ENCODE measurements around the gene SLC35F5. TPM values are rescaled to one million over a fixed set of nuclear protein-coding genes. Genes with fewer than 3 reads are reported as not detected.

Gene SLC35F5
- total and polyA plus RNA-seq, 2 of the 13 experiments (the other 11 are each of a cell fraction or from before 2014, with no cell fraction given) = 139 to 174 TPM

DNA sequence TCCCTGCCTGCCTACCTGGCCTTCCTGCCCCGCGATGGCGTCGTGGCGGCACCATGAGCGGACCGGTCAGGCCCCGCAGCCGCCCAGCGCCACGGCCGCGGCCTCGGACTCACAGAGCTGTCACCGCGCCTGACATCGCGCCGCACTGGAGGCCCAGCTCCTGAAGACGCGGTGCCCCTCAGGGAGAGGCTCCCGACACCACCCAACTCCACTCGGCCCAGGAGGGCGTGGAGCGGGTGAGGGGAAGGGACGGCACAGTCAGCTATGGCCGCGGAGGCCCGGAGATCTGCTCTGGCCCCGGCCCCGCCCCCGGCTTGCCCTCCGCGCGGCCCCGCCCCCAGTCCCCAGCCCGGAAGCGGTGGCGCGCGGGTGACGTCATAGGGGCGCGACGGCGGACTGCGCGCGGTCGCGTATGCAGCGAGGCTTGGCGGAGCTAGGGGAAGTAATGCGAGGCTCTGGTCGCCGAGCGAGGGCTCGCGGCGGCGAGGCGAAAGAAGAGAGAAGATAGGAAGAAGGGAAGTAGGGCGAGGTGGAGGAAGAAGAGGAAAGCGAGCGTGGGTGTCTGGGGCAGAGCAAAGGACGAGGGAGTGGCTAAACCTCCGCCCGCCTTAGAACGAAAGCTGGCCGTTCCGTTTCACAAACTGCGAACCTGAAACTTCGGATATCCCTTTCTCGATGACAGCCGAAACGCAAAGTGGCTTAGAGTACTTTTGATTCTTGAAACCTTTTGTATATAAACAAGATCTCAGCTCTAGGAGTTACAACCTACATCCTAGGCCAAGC lies at the start of gene SLC35F5 (continued):
- TF ChIP-seq, protein P1, sequence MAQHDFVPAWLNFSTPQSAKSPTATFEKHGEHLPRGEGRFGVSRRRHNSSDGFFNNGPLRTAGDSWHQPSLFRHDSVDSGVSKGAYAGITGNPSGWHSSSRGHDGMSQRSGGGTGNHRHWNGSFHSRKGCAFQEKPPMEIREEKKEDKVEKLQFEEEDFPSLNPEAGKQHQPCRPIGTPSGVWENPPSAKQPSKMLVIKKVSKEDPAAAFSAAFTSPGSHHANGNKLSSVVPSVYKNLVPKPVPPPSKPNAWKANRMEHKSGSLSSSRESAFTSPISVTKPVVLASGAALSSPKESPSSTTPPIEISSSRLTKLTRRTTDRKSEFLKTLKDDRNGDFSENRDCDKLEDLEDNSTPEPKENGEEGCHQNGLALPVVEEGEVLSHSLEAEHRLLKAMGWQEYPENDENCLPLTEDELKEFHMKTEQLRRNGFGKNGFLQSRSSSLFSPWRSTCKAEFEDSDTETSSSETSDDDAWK (CRISPR knock-in tag; IDR thresholded peaks at IDR 0.05) = no peak
- TF ChIP-seq THAP11 (CRISPR knock-in tag; IDR thresholded peaks at IDR 0.05) (peak; percentile 93), SMYD3 (CRISPR knock-in tag; IDR thresholded peaks at IDR 0.05) (no peak), ZNF224 (CRISPR knock-in tag; IDR thresholded peaks at IDR 0.05) (peak; percentile 84), MEF2D (CRISPR knock-in tag; IDR thresholded peaks at IDR 0.05) (peak; percentile 77), ZNF205 (CRISPR knock-in tag; IDR thresholded peaks at IDR 0.05) (peak; percentile 94), SP4 (CRISPR knock-in tag; IDR thresholded peaks at IDR 0.05) (peak; percentile 85; the same call in 1 of the 2 replicates), ZNF326 (CRISPR knock-in tag; IDR thresholded peaks at IDR 0.05; ENCODE audit: borderline replicate concordance) (no peak)
- TF ChIP-seq, protein P2, sequence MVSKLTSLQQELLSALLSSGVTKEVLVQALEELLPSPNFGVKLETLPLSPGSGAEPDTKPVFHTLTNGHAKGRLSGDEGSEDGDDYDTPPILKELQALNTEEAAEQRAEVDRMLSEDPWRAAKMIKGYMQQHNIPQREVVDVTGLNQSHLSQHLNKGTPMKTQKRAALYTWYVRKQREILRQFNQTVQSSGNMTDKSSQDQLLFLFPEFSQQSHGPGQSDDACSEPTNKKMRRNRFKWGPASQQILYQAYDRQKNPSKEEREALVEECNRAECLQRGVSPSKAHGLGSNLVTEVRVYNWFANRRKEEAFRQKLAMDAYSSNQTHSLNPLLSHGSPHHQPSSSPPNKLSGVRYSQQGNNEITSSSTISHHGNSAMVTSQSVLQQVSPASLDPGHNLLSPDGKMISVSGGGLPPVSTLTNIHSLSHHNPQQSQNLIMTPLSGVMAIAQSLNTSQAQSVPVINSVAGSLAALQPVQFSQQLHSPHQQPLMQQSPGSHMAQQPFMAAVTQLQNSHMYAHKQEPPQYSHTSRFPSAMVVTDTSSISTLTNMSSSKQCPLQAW (CRISPR knock-in tag; IDR thresholded peaks at IDR 0.05) = peak; percentile 93
- TF ChIP-seq, protein P3, sequence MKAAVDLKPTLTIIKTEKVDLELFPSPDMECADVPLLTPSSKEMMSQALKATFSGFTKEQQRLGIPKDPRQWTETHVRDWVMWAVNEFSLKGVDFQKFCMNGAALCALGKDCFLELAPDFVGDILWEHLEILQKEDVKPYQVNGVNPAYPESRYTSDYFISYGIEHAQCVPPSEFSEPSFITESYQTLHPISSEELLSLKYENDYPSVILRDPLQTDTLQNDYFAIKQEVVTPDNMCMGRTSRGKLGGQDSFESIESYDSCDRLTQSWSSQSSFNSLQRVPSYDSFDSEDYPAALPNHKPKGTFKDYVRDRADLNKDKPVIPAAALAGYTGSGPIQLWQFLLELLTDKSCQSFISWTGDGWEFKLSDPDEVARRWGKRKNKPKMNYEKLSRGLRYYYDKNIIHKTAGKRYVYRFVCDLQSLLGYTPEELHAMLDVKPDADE (CRISPR knock-in tag; IDR thresholded peaks at IDR 0.05) = no peak
- TF ChIP-seq, protein P4, sequence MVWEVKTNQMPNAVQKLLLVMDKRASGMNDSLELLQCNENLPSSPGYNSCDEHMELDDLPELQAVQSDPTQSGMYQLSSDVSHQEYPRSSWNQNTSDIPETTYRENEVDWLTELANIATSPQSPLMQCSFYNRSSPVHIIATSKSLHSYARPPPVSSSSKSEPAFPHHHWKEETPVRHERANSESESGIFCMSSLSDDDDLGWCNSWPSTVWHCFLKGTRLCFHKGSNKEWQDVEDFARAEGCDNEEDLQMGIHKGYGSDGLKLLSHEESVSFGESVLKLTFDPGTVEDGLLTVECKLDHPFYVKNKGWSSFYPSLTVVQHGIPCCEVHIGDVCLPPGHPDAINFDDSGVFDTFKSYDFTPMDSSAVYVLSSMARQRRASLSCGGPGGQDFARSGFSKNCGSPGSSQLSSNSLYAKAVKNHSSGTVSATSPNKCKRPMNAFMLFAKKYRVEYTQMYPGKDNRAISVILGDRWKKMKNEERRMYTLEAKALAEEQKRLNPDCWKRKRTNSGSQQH (CRISPR knock-in tag; IDR thresholded peaks at IDR 0.05; ENCODE audit: low read depth) = no peak; the same call in none of the 2 replicates
